NK-92 (cell line): ENCODE measurements around the gene DLL3.

ENCODE experiments used
- DNase-seq: peaks from one replicate; lab custom pipeline; 2025; ENCODE audit not compliant: unreplicated experiment; lab: John Stamatoyannopoulos, UW

DLL3 gene

DNA sequence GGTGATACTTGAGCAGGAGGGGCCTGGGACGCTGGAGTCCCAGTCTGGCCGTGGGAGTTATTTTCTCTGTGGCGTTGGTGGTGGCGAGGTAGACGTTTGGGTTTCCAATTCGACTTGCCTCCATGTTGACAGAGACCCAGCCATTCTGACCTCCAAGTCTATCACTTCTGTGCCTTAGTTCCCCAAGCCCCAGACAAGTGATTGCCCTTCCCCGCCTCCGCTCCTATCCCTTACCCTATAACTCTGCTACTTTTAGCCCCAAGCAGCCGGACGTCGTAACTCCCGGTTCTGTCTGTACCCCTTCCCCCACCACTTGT is 17.6 kb upstream of the DLL3 start:
- no peak for DNase-seq

DNA sequence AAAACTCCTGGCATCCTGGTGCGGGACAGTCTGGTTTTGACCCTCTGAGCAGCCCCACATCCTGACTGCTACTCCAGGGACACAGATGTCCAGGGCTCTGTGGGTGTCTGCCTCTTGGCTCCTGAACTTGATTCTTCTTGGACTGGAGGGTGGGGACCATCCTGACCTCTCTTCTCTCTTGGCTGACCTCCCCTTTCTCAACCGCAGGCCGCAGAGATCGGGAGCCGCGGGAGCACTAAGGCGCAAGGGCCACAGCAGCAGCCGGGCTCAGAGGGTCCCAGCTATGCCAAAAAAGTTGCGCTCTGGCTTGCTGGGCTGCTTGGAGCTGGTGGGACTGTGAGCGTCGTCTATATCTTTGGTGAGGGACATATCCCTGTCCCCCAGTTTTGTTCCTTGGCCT is 17.1 kb upstream of the DLL3 start:
- DNase-seq: no peak

DNA sequence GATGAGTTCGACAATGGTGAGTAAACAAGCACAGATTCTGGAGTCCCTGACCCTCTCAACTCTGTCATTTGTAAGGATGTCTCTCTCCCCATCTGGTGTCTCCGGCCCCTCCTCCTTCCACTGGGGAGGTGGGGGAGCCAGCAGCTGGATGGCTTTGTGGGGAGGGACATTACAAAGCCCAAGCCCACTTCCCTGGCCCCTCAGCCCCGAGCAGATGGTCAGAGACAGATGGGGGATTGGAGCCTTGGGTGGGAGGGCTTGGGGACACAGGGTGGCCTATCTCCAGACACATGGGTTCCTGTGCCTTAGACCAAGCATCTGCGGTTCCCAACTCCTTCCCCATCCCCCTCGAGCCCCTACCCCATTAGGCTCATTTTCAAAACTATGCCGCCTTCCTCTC is 15.6 kb upstream of the DLL3 start:
- no peak for DNase-seq

DNA sequence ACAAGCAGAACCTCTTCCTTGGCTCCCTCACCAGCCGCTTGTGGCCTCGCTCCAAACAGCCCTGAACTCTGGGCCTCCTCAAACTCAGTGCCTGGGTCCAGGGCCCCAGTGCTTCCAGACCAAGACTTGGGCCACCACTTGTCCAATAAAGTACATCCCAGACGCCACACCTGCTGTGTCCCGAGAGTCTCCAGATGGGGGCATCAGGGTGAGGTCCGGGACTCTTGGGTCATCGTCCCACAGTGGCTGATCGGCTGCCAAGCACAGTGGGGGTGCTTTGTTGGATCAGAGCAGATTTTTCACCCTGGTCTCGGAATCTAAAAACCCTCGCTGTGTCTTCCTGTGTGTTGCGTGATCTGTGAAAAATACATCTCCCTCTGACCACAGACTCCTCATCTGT is 9.0 kb upstream of the DLL3 start:
- no peak for DNase-seq

DNA sequence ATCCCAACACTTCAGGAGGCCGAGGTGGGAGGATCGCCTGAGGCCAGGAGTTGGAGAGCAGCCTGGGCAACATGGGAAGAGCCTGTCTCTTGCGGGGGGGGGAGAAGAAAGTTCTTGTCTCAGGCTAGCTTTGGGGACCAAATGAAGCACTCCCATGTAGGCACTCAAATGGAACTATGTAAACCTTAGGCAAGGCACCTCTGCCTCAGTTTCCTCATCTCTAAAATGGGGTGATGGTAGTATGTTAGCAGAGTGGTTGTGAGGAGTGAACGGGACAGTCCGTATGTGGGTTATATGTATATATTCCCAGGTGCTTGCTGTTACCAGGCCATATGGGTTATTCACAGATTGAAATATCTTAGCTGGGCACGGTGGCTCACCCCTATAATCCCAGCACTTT is 6.5 kb upstream of the DLL3 start:
- no peak for DNase-seq

DNA sequence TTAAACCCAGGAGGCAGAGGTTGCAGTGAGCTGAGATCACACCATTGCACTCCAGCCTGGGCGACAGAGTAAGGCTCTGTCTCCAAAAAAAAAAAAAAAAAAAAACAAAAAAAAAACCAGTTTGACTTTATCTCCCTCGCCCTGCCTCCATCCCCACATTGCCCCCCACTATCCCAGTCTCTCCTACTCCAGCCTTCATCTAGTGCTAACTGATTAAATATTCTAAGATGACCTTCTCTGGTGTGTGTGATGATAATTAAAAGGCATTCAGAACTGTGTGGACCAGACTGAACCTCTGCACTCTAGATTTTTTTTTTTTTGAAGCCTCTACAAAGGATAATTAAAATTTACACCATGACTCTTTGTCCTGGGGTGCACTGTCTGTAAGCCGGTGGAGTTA is 6.0 kb upstream of the DLL3 start:
- DNase-seq: no peak

DNA sequence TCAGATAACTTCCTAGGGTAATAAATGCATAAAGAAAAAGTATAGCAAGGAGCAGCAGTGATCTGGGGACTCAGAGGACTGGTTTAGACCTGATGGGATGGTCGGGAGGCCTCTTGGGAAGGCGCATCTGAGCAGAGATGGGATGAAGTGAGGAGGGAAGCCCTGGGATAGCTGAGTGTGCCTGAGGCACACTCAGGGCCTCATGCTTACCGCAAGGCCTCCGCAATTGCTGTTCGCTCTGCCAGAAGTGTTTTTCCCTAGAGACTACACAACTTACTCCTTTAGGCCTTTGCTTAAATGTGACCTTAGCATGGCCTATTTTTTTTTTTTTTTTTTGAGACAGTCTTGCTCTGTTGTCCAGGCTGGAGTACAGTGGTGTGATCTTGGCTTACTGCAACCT is 4.1 kb upstream of the DLL3 start:
- no peak for DNase-seq

DNA sequence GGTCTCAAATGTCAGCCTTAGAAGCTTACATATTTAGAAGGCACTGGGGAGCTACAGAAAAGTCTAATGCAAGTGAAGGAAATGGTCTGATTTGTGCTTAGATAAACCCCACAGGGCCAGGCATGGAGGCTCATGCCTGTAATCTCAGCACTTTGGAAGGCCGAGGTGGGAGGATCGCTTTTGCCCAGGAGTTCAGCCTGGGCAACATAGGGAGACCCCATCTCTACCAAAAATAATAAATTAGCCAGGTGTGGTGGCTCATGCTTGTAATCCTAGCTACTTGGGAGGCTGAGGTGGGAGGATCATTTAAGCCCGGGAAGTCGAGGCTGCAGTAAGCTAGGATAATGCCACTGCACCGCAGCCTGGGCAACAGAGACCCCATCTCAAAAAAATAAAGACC is 2.7 kb upstream of the DLL3 start:
- DNase-seq: no peak

DNA sequence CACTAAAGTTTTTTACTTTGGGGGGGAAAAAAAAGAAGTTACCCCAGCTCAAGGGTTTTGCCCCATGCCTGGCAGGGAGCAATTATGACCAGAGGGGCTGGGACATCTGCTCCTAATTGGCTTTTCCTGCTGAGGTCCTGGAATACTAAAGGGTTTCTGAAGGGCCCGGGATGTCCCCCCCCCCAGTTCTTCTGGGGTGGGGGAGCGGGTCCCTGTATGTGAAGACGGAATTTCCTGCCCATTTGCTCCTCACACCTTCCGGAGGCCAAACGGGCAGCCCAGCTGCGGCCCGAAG is 1.1 kb upstream of the DLL3 start:
- DNase-seq: no peak

DNA sequence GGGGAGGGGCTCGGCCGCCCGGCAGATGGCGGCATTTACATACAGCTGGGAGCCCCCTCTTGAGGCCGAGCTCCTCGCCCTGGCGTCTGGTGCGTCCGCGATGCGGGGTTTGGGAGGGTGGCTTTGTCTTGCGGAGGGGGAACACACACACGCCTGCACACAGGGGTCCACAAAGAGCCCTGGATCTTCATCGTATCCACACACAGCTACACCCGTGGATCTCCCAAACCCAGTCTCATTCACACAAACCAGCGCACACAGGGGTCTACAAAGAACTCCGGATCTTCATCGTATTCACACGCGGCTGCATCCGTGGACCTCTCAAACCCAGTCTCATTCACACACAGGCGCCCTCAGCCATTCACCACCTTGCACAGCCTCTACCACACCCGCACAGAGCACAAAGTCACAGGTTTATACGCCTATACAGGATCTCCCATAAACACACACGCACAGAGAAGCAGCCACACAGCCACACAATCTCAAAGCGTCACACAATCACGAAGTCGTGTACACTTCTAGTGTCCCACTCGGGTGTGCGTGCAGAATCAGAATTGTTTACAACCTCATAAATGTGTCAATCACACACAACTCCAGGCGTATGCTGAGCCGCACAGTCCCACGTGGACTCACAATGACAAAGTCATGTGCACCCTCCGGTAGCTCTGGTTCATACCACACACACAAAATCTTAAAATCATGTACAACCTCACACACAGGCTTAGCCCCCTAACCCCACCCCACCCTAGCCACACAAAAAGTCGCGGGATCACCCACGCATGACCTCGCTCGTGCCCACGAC is 550 bp upstream of the DLL3 start:
- DNase-seq: no peak

DNA sequence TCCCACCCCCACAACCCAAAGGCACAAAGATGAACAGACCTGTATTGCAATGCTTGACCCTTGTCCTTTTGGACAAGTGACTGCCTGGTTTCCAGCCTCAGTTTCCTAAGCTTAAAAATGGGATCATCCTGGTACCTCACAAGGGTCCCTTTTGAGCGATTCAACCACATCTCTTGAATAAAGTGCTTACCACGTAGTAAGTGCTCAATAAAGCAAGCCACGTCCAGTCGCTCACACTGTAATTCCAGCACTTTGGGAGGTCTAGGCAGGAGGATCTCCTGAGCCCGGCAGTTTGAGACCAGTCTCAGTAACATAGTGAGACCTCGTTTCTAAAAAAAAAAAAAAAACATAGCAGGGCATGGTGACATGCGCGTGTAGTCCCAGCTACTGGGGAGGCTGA is 1.2 kb downstream of the DLL3 start:
- no peak for DNase-seq

DNA sequence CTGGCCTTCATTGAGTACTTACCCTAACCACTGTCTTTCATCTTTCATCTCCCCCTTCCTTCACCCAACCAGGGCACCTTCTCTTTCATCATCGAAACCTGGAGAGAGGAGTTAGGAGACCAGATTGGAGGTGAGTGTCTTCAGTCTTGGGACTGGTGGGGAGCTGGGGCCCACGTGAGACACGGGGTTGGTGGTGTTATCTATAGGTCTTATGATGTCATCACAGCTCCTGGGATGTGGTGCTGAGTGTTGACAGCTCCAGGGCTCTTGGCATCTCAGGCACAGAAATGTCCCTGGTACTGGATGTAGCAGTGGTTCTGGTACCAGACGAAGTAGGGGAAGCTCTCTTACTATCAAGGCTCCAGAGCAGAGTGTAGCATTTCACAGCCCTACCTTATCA is 1.8 kb downstream of the DLL3 start:
- no peak for DNase-seq

DNA sequence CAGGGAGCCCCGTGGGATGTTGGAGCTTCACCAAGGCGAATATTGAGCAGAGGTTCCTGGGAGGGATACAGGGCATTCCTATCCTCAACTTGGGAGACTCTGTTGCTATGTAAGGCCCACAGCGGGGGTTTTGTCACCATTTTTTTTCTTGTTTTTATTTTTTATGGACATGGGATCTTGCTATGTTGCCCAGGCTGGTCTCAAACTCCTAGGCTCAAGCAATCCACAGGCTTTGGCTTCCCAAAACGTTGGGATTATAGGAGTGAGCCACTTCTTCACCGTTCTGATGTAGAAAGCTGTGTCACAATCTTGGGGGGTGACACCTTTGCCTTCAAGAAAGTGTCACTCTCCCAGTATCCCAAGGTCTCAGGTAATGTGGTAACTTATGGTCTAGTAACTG is 2.6 kb downstream of the DLL3 start:
- no peak for DNase-seq

DNA sequence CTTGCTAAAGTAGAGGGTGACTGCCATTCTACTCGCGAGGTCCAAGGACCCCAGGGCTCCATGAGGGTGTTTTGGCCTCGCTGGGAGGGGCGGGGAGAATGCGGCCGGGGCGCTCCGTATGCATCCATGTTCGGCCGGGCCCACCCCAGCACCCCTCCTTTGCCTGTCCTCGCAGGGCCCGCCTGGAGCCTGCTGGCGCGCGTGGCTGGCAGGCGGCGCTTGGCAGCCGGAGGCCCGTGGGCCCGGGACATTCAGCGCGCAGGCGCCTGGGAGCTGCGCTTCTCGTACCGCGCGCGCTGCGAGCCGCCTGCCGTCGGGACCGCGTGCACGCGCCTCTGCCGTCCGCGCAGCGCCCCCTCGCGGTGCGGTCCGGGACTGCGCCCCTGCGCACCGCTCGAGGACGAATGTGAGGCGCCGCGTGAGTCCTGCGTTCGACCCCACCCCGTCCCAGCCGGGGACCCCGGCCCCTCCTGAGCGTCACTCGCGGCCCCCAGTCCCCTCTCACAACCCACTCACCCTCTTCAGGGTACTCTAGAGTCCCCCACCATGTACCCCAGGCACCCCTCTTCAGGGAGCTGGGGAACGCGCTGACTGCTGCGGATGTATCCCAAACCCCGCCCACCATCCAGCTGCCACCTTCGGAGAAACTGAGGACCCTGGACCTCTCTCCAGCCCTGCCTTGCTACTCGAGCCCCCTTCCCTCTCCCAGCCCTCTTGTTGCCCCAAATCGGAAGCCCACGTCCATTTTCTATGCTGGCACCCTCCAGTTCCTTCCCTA is 4.1 kb downstream of the DLL3 start:
- no peak for DNase-seq

DNA sequence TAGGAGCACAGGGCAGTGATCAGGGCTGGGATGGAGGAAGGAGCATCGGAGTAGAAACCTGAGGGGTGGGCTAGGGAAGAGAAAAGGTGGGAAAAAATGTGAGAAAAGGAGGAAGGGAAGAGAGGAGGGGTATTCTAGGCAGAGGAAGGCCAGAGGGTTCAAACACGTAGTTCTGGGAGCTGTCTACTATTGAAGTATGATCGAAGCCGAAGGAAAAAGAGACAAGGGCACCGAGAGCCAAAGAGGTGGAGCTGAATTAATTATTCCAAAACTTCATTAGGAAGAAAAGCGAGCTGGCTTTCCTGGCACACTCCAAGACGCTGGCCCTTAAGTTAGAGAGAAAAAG is 7.8 kb downstream of the DLL3 start:
- no peak for DNase-seq

DNA sequence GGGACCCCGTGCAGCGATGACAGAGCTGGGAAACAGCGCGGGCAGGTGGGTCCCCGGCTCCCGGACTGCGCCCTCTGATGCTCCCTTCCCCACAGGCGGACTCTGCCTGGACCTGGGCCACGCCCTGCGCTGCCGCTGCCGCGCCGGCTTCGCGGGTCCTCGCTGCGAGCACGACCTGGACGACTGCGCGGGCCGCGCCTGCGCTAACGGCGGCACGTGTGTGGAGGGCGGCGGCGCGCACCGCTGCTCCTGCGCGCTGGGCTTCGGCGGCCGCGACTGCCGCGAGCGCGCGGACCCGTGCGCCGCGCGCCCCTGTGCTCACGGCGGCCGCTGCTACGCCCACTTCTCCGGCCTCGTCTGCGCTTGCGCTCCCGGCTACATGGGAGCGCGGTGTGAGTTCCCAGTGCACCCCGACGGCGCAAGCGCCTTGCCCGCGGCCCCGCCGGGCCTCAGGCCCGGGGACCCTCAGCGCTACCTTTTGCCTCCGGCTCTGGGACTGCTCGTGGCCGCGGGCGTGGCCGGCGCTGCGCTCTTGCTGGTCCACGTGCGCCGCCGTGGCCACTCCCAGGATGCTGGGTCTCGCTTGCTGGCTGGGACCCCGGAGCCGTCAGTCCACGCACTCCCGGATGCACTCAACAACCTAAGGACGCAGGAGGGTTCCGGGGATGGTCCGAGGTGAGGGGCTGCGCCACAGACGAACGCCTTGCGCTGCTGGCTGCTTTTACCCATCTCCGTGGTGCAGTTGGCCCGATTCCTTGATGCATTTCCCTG is 8.4 kb downstream of the DLL3 start:
- DNase-seq: no peak

DNA sequence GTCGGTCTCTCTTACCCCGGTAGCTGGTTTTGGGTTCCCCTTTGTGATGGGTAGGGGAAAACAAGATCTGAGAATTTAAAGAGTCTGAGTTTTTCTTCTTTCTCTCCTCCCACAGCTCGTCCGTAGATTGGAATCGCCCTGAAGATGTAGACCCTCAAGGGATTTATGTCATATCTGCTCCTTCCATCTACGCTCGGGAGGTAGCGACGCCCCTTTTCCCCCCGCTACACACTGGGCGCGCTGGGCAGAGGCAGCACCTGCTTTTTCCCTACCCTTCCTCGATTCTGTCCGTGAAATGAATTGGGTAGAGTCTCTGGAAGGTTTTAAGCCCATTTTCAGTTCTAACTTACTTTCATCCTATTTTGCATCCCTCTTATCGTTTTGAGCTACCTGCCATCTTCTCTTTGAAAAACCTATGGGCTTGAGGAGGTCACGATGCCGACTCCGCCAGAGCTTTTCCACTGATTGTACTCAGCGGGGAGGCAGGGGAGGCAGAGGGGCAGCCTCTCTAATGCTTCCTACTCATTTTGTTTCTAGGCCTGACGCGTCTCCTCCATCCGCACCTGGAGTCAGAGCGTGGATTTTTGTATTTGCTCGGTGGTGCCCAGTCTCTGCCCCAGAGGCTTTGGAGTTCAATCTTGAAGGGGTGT is 9.1 kb downstream of the DLL3 start:
- no peak for DNase-seq

DNA sequence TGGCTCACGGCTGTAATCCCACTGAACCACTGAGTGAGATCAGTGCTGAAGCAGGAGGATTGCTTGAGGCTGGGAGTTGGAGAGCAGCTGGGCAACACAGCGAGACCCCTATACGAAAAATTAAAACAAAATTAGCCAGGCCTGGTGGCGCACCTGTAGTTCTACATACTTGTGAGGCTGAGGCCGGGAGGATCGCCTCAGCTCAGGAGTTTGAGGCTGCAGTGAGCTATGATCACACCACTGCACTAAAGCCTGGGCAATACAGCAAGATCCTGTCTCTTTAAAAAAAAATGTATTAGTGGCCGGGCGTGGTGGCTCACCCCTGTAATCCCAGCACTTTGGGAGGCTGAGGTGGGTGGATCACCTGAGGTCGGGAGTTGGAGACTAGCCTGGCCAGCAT is 9.9 kb downstream of the DLL3 start:
- no peak for DNase-seq

DNA sequence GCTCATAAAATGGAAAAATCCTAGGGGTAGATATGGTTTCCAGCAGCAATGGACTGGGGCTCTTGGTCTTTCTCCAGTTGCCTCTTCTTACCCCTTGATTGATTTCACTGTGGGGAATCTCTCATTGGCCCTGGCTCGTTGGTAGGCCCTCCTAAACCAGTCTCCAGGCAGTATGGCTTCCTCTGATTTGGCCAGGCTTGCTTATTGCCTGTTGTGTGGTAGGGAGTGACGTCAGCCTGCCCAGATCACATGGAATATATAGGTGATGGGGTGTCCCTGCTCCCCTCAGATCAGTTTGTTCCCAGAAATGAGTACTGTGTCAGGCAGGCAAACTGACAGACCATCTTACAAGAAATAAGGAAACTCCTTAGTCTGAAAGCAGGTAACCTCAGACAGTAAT is 10.5 kb downstream of the DLL3 start:
- no peak for DNase-seq

DNA sequence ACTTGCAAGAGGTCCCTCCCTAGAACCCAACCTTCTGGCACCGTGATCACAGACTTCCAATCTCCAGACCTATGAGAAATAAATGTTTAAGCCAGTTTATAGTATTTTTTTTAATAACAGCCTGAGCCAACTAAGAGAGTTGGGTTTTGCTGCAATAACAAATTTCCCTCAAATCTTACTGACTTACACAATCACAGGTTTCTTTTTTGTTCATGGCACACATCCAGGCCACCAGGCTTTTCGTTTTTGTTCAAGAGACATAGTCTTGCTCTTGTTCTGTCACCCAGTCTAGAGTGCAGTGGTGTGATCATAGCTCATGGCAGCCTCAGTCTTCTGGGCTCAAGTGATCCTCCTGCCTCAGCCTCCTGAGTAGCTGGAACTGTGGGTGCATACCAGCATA is 14.2 kb downstream of the DLL3 start:
- no peak for DNase-seq

DNA sequence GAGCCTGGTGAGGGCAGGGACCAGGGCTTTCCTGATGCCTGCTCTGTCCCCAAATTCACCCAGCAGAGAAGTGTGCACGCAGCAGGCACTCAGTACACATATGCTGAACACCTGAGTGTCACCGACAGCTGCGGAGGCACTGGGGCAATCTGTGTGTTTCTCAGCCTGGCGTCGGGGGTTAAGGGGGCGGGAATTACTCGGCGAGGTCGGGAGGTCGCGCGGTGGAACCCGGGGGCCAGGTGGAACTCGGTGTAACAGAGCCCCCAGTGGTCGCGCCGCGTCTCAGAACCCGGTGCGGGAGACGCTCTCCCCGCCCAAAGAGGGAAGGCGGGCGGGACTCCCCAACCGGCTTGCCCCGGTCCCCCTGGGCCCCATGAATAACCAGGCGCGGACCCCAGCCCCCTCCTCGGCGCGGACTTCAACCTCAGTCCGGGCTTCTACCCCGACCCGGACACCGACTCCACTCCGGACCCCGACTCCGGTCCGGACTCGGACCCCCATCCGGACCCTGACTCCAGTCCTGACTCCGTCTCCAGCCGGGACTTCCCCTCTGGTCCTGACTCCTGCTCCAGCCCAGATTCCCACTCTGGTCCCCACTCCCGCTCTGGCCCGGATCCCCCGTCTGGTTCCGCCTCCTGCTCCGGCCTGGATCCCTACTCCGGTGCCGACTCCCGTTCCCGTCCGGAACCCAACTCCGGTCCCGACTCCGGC is 16.2 kb downstream of the DLL3 start, which contains the start of gene SELENOV:
Gene SELENOV, plus strand, starts transcription at position 300 of the 711 bp plus-strand sequence. Its CDS starts 74 bp downstream, at position 374.
- DNase-seq: no peak
